Measurements from ENCODE around the gene DENND1A. TPM values are rescaled to one million over a fixed set of nuclear protein-coding genes. Genes with fewer than 3 reads are reported as not detected.
"Not testable (repeated sequence)": the region's sequence is repeated elsewhere in the genome, so short reads cannot be mapped to it uniquely, and the experiment has no call there.

DENND1A gene
- total RNA-seq, 1 experiment from 2014 or later, result 45.3 TPM

GRCh38 chr9:123654994-123655637 lies 274.8 kb downstream of the DENND1A start:
- DNase-seq (ENCODE audit: low spot score), result peak; percentile 8
- in situ Hi-C loops (cut with HindIII; ENCODE audit: low sequenced_read_pairs), result no loop called here

DNA sequence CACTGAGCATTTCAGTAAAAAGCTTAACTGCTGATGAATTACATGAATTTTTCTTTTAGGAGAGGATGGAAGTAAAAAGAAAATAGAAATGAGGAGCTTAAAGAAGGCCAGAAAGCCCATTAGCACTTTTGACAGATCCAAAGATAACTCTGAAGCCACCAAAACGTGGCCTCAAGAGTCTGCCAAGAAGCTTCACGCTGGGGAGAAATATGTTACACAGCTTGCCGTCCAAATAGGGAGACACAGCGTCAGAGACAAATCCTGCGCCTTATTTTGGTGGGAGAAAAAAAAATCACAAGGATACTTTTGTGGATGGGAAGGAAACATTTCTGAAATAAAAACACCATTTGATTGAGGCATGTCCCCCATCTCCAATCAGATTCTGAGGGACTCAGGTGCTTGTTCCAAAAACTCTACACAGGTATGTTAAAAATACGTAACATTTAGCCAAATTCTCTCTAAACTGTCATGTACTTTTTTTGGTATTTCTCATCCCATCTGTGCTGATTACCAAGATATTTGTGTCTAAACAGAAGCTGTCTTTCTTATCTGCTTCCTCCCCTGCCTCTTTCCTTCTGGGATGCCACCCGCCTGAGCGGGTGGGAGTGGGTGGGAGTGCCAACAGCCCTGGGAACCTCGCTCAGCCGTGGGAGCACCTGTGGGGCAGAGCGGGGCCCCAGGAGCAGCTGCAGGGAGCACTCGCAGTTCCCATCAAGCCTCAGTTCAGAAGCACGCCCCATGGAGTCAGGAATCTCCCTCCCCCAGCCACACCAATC lies 275.5 kb downstream of the DENND1A start:
- in situ Hi-C loops (cut with HindIII; ENCODE audit: low sequenced_read_pairs), result no loop called here
- DNase-seq (ENCODE audit: low spot score), result peak; percentile 83

- in situ Hi-C loops (cut with HindIII; ENCODE audit: low sequenced_read_pairs), result no loop called here
- DNase-seq (ENCODE audit: low spot score), result no peak
These were observed 277.5 kb downstream of the DENND1A start for GRCh38 chr9:123652416-123652815.

DNA sequence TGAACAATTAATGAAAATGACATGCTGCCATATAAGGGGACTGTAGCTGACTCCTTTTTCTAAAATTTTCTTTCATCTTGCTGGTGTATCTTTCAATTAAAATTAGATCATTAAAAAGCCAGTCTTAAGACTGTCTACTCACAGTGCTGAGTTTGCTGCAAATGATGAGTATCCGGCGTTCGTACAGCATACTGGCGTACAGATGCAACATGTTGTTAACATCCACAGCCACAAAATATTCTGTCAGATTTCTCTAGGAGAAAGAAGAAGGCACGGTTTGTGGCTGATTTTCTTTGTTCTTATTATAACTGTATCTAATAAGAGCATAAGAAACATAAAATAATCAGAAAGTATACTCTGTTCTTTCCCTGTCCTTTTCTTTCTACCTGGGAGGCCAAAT lies 278.1 kb downstream of the DENND1A start:
- DNase-seq (ENCODE audit: low spot score), result no peak
- in situ Hi-C loops (cut with HindIII; ENCODE audit: low sequenced_read_pairs), result no loop called here

DNA sequence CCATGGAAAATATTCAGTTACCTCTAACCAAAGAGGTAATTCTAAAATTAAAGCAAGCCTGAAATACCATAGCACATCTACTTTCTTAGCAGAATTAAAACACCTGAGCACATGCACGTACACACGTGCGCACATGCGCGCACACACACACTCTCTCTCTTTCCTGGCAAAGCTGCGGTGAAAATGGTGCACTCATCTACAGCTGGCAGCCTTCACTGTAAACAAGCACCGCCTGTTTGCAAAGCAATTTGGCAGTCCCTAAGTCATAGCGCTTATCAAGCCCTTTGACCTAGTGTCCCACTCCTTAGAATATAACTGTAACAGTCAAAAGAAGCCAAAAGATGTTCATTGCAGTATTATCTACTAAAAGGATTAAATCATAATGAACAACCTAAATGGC lies 278.7 kb downstream of the DENND1A start:
- in situ Hi-C loops (cut with HindIII; ENCODE audit: low sequenced_read_pairs), result no loop called here

DNA sequence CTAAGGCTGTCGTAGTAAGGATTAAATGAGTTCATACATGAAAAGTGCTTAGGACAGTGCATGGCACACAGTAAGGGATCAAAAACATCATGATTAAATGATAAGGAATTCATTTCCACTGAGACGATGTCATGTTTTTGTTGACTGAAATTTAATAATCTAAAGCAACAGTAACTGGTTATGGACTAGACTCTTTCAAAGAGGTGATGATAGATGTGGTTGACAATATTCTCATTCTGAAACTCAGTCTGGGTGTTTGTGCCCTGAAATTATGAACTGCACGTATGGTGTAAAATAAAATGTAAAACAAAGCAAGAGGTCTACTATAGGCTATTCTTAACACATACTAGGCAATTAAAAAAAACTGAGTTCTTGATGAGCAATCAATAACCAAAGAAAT lies 280.0 kb downstream of the DENND1A start:
- in situ Hi-C loops (cut with HindIII; ENCODE audit: low sequenced_read_pairs), result no loop called here
- no peak for DNase-seq (ENCODE audit: low spot score)

More for the DNA sequence above, 278.7 kb downstream of the DENND1A start:
- no peak for DNase-seq (ENCODE audit: low spot score)

GRCh38 chr9:123647145-123647544 lies 282.8 kb downstream of the DENND1A start:
- in situ Hi-C loops (cut with HindIII; ENCODE audit: low sequenced_read_pairs), result no loop called here
- no peak for DNase-seq (ENCODE audit: low spot score)

- in situ Hi-C loops (cut with HindIII; ENCODE audit: low sequenced_read_pairs), result no loop called here
- no peak for DNase-seq (ENCODE audit: low spot score)
These were observed 284.2 kb downstream of the DENND1A start for GRCh38 chr9:123645762-123646161.

GRCh38 chr9:123645126-123645525 lies 284.8 kb downstream of the DENND1A start:
- no peak for DNase-seq (ENCODE audit: low spot score)
- in situ Hi-C loops (cut with HindIII; ENCODE audit: low sequenced_read_pairs), result no loop called here

DNA sequence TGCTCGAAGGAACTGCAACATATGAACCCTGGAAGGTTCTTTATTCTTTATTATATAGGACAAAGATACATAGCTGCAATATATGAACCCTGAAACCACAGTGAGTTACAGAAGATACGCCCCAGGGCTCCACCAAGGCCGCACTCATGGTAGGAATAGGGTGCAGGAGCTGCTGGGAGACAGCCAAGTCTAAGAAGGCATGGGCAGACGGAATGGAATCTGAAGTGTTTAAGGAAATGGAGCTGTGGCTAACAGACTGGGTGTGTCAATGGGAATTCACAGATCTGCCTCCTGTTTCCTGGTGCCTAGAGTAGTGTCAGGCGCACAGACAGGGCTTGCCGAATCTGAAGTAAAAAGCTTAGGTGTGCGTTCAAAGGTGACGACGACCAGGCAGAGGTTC lies 286.4 kb downstream of the DENND1A start:
- in situ Hi-C loops (cut with HindIII; ENCODE audit: low sequenced_read_pairs), result no loop called here
- no peak for DNase-seq (ENCODE audit: low spot score)

DNA sequence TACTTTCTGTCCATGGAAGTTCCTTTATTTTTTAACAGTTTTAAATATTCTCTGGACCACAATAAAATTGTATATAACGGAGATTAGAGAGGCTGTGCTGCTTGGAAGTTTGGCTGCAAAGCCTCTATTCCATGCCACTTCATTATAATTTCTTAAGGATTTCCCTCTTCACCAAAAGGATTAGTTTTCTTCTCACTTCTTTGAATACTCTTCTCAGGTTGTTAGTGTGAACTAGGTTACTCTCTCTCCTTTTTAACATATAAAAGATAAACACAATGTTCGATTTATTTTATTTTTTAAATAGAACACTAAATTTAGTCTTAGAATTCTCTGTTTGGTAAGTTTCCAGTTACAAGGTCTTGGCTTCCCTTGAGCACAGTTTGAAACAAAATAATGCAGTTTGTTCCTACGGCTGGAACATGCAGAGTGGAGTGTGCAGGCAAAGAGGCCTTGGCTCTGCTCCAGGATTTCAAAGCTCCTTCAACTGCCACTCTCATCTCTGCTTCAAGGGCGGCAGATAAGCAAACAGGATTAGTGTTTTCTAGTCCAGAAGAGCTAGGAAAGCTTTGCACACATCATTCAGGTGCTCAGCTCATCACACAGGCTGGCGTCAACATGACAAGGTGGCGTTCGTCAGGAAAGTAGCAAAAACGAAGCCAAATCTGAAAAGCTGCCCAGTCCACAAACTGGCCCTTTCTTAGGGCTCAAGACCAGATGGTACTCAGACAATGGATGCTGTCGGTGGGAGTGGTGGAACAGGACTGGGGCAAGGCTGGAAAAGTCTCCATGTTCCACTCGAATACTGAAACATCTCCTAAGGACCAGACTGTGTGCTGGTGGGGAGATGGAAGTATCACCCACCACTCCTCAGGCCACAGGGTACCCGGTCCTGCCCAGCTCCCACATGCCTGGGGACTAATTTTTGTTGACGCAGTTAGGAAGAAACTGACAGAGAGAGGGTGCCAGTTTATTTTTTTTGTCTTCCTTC lies 287.3 kb downstream of the DENND1A start:
- DNase-seq (ENCODE audit: low spot score), result peak; percentile 87
- in situ Hi-C loops (cut with HindIII; ENCODE audit: low sequenced_read_pairs), result no loop called here

DNA sequence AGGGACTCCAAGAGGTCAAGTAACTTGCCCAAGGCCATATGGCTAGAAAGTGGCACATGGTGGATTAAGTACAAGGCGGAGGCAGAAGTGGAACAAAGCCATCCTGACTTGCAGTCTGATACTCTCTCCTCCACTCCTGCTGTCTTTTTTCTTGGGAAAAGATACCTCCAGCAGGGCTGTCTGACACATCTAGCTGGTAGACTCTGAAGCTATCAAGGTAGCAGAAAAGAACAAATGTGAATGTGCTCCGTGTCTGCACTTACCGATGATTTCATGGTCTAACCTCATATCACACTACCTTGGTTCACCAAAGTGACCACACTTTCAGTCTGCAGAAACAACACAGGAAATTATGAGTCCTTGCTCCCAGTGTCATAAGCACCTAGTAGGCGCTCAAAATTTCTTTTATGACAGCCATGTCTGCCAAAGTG lies 289.1 kb downstream of the DENND1A start:
- in situ Hi-C loops (cut with HindIII; ENCODE audit: low sequenced_read_pairs), result no loop called here
- no peak for DNase-seq (ENCODE audit: low spot score)

DNA sequence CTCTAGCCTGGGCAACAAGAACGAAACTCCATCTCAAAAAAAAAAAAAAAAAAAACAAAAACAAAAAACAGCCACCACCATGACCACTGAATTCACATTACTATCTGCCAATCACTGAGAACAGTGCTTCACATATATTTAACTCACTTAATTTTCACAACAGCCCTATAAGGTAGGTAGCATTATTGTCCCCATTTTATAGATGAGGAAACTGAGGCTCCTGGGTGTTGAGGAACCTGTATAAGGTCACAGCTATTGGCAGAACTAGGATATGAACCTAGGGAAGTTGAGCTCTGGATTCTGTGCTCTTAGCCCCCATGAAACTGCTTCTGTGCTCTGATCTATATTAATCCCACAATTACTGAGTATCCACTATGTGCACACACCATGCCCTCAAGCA lies 290.2 kb downstream of the DENND1A start:
- in situ Hi-C loops (cut with HindIII; ENCODE audit: low sequenced_read_pairs), result no loop called here
- no peak for DNase-seq (ENCODE audit: low spot score)

GRCh38 chr9:123637945-123638634 lies 291.8 kb downstream of the DENND1A start:
- no peak for DNase-seq (ENCODE audit: low spot score)
- in situ Hi-C loops (cut with HindIII; ENCODE audit: low sequenced_read_pairs), result no loop called here

GRCh38 chr9:123637606-123637944 lies 292.4 kb downstream of the DENND1A start:
- in situ Hi-C loops (cut with HindIII; ENCODE audit: low sequenced_read_pairs), result no loop called here

GRCh38 chr9:123636805-123637204 lies 293.1 kb downstream of the DENND1A start:
- DNase-seq (ENCODE audit: low spot score); in situ Hi-C loops (cut with HindIII; ENCODE audit: low sequenced_read_pairs): not testable (repeated sequence)

More at GRCh38 chr9:123637606-123637944, 292.4 kb downstream of the DENND1A start:
- no peak for DNase-seq (ENCODE audit: low spot score)

- no peak for DNase-seq (ENCODE audit: low spot score)
These were observed 298.1 kb downstream of the DENND1A start for GRCh38 chr9:123631862-123632261.

DNA sequence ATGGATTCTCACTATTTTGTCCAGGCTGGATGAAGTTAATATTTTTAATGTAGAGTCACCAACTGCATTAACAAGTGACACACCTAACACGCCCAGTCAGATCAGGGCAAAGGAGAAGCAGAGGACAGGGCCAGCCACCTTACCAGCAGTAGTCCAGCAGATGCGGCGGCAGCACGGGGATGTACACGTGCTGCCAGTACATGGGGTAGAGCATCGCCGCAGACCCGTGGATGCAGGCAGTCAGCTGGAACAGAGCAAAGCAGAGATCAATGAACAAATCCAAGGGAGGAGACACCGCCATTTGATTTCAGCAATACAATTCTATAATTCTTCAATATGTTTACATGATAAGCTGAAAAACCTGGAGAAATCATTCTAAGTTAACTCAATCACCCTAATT lies 299.7 kb downstream of the DENND1A start:
- DNase-seq (ENCODE audit: low spot score), result no peak
- in situ Hi-C loops (cut with HindIII; ENCODE audit: low sequenced_read_pairs), result no loop called here

More at GRCh38 chr9:123631862-123632261, 298.1 kb downstream of the DENND1A start:
- in situ Hi-C loops (cut with HindIII; ENCODE audit: low sequenced_read_pairs), result no loop called here

- no peak for DNase-seq (ENCODE audit: low spot score)
These were observed 300.4 kb downstream of the DENND1A start for GRCh38 chr9:123629531-123629930.

More at GRCh38 chr9:123629531-123629930, 300.4 kb downstream of the DENND1A start:
- in situ Hi-C loops (cut with HindIII; ENCODE audit: low sequenced_read_pairs), result no loop called here
